Upper lobe of left lung (tissue), 4 donors: ENCODE measurements around the gene DHRS12.

ENCODE experiments used
- EP300 ChIP-seq, 4 donors: sonication (generic); formaldehyde crosslinking; IDR thresholded peaks; one replicate each; pipeline ENCODE4 v1.5.1; 2017; ENCODE audit warnings: antibody characterized with exemption in 4 of 4, control low read depth in 2 of 4
- POLR2A ChIP-seq, 4 donors: fragments of 450-650 bp; IDR thresholded peaks; one replicate each; pipeline ENCODE4 v1.5.1; 2016 to 2017; ENCODE audit warnings: antibody characterized with exemption in 4 of 4, mild to moderate bottlenecking in 2 of 4
- POLR2AphosphoS5 ChIP-seq, 2 donors: sonication (generic); formaldehyde crosslinking; IDR thresholded peaks; one replicate each; pipeline ENCODE4 v1.5.1; 2017; ENCODE audit warnings: antibody characterized with exemption in 2 of 2
- TF ChIP-seq, protein P1 (sequence below), 6 experiments: fragments of 450-650 bp in 4 of 6; fragments of 200-600 bp in 2 of 6; sonication (generic) in 2 of 6; IDR thresholded peaks; one replicate each; pipeline ENCODE4 v1.5.1; 2016 to 2019; ENCODE audit warnings: antibody characterized with exemption in 6 of 6

DNA sequence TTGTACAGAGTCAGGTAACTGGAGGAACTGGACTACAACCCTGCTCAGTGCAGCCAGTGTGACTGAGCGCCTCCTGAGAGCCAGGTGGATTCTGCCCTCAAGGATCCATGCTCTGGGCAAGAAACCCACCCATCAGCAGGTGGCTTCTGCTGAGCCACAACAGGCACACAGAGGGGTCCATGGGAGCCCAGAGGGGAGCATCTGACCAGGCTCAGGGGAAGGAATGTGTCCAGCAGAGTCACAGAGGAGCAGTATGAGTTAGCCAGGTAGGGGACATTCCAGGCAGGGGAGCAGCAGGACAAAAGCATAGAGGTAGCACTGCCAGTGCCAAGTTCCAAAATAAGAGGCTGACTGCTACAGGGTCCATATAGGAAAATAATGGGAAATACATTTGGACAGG, 19.9 kb downstream of the DHRS12 start:
- TF ChIP-seq, protein P1, sequence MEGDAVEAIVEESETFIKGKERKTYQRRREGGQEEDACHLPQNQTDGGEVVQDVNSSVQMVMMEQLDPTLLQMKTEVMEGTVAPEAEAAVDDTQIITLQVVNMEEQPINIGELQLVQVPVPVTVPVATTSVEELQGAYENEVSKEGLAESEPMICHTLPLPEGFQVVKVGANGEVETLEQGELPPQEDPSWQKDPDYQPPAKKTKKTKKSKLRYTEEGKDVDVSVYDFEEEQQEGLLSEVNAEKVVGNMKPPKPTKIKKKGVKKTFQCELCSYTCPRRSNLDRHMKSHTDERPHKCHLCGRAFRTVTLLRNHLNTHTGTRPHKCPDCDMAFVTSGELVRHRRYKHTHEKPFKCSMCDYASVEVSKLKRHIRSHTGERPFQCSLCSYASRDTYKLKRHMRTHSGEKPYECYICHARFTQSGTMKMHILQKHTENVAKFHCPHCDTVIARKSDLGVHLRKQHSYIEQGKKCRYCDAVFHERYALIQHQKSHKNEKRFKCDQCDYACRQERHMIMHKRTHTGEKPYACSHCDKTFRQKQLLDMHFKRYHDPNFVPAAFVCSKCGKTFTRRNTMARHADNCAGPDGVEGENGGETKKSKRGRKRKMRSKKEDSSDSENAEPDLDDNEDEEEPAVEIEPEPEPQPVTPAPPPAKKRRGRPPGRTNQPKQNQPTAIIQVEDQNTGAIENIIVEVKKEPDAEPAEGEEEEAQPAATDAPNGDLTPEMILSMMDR (IDR thresholded peaks at IDR 0.05) = no peak
- TF ChIP-seq POLR2AphosphoS5 (IDR thresholded peaks at IDR 0.05) = no peak
- TF ChIP-seq POLR2A (IDR thresholded peaks at IDR 0.05) = no peak
- TF ChIP-seq EP300 (IDR thresholded peaks at IDR 0.05) = no peak
